Choroid plexus epithelial cell (primary cell): ENCODE data around the gene BCAS3.

ENCODE experiments used
- DNase-seq: peaks from one replicate; pipeline ENCODE4 v3.0.0-alpha.2; 2010; ENCODE audit warnings: low read depth
- H3K4me3 ChIP-seq: 2 replicates; pipeline ENCODE4 v1.5.1; 2011; ENCODE audit warnings: low read depth, mild to moderate bottlenecking, control low read depth, low read length, moderate library complexity
- CTCF ChIP-seq: conservative IDR thresholded peaks from 2 replicates; pipeline ENCODE4 v1.5.1; 2011; ENCODE audit warnings: low read depth, mild to moderate bottlenecking, control low read depth, inconsistent platforms, low read length, moderate library complexity

Gene BCAS3

GRCh38 chr17:61261001-61261637, 583.5 kb downstream of the BCAS3 start:
- no peak for TF ChIP-seq CTCF
- no peak for DNase-seq
- no peak overlapping the region for H3K4me3 ChIP-seq

GRCh38 chr17:61265397-61265796, 587.7 kb downstream of the BCAS3 start:
- no peak for DNase-seq
- H3K4me3 ChIP-seq: no peak overlapping the region
- no peak for TF ChIP-seq CTCF

- no peak for DNase-seq
- H3K4me3 ChIP-seq: no peak overlapping the region
- no peak for TF ChIP-seq CTCF
These were observed 590.2 kb downstream of the BCAS3 start for GRCh38 chr17:61267847-61268246.

GRCh38 chr17:61275395-61275794, 597.7 kb downstream of the BCAS3 start:
- no peak for DNase-seq
- no peak overlapping the region for H3K4me3 ChIP-seq
- no peak for TF ChIP-seq CTCF

GRCh38 chr17:61276806-61277205, 599.2 kb downstream of the BCAS3 start:
- no peak for TF ChIP-seq CTCF

GRCh38 chr17:61279476-61280145, 602.0 kb downstream of the BCAS3 start:
- no peak for TF ChIP-seq CTCF
- DNase-seq: peak; percentile 64
- no peak overlapping the region for H3K4me3 ChIP-seq

More at GRCh38 chr17:61276806-61277205, 599.2 kb downstream of the BCAS3 start:
- no peak for DNase-seq
- H3K4me3 ChIP-seq: no peak overlapping the region

GRCh38 chr17:61280338-61280737, 602.7 kb downstream of the BCAS3 start:
- no peak for DNase-seq
- no peak for TF ChIP-seq CTCF

More at GRCh38 chr17:61280338-61280737, 602.7 kb downstream of the BCAS3 start:
- no peak overlapping the region for H3K4me3 ChIP-seq
